22Rv1 (cell line): ENCODE results near the gene MORC2.

Experiments used
- ZFX ChIP-seq: fragments of 450-650 bp; IDR thresholded peaks from 2 replicates; pipeline ENCODE4 v1.6.1; 2017; ENCODE audit warnings: antibody characterized with exemption, borderline replicate concordance
- TF ChIP-seq, protein P1 (sequence below): fragments of 450-650 bp; IDR thresholded peaks from 2 replicates; pipeline ENCODE4 v1.5.1; 2017; ENCODE audit warnings: mild to moderate bottlenecking

DNA sequence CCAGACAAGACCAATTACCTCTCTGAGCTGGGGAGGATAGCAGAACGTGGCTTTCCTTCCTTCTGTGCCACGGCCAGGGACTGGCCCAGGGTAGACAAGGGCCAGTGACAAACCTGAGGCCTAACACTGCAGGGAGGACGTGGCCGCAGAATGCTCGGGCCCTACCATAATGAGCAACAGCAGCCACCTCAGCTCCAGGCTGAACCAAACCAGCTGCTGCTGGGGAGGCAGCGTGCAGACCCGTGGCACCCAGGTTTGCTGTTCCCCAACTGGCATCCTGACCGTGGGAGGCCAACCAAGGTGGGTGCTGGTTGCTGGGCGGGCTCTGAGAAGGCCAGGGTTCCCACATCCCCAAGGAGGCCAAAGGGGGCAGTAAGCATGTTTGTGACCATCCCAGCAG is 83.0 kb downstream of the MORC2 start:
- TF ChIP-seq, protein P1, sequence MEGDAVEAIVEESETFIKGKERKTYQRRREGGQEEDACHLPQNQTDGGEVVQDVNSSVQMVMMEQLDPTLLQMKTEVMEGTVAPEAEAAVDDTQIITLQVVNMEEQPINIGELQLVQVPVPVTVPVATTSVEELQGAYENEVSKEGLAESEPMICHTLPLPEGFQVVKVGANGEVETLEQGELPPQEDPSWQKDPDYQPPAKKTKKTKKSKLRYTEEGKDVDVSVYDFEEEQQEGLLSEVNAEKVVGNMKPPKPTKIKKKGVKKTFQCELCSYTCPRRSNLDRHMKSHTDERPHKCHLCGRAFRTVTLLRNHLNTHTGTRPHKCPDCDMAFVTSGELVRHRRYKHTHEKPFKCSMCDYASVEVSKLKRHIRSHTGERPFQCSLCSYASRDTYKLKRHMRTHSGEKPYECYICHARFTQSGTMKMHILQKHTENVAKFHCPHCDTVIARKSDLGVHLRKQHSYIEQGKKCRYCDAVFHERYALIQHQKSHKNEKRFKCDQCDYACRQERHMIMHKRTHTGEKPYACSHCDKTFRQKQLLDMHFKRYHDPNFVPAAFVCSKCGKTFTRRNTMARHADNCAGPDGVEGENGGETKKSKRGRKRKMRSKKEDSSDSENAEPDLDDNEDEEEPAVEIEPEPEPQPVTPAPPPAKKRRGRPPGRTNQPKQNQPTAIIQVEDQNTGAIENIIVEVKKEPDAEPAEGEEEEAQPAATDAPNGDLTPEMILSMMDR: no peak
- no peak for TF ChIP-seq ZFX
